ENCODE results near the gene BNIP5.
A peak's percentile ranks its signal among the peaks of the same experiment; 100 is the strongest.
"Not testable (repeated sequence)": the region's sequence is repeated elsewhere in the genome, so short reads cannot be mapped to it uniquely, and the experiment has no call there.

Gene BNIP5

DNA sequence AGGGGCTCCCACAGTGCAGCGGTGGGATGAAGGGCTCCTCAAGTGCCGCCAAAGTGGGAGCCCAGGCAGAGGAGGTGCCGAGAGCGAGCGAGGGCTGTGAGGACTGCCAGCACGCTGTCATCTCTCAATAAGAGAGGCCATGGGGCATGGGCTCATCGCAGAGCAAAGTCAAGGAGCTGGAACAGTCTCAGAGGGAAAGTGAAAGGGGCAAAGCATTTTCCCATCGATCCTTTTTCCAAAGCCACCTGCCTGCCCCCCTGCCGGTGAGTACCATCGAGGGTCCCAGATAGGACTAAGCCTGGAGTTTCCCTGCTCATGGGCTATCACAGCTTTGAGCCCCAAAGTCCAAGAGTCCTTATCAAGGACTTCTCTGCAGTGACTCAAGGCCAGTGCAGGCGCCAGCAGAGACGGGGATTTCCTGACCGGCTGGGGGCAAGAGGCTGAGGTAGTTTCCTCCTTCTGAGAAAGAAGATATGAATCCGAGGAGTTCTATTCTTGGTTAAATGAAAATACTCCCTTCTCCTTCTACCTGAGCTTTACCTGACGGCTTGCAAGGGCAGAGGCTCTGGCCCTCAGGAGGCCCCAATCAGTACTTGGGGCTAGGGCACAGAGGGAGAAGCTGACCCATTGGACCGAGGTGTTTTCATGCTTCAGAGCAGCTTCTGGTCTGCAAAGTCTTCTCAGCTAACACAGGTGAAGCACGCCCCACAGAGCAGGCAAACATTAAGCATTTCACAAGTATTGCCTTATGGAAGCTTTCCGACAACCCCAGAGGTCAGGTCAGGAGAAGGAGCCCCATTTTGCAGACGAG lies 28.2 kb upstream of the BNIP5 start:
- DNase-seq (ENCODE audit: low read depth, low spot score): no peak

- DNase-seq (ENCODE audit: low read depth, low spot score): not testable (repeated sequence)
These were observed 27.5 kb upstream of the BNIP5 start for GRCh38 chr6:36364061-36364635.

GRCh38 chr6:36363371-36363752 lies 26.7 kb upstream of the BNIP5 start:
- not testable (repeated sequence) for DNase-seq (ENCODE audit: low read depth, low spot score)

DNA sequence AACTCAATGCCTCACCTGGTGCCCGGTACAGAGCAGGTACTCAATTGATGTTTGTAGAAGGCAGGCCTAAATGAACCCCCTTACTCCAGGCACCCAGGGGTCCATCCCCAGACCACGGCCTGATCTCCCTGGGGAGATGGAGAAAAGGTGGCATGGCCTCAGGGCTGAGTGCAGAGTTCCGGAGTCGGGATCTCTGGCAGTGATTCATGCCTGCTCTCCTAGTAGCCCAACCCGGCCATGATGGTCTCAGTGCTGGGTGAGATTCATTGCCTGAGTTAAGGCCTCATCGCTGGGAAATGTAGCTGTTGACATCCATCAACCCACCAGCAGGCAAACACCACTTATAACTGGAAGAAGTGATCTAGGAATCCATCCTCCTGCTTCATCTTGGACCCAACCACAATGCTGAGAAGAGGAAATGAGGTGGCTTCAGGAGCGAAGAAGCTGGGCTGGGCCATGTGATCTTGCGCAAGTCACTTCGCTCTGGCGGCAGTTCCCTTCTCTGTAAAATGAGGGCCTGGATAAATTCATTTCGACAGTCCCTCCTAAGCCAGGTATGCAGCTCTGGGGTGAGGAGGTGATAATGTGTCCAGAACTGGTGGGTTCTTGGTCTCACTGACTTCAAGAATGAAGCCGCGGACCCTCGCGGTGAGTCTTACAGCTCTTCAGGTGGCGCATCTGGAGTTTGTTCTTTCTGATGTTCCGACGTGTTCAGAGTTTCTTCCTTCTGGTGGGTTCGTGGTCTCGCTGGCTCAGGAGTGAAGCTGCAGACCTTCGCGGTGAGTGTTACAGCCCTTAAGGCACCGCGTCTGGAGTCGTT lies 26.1 kb upstream of the BNIP5 start:
- no peak for DNase-seq (ENCODE audit: low read depth, low spot score)

DNA sequence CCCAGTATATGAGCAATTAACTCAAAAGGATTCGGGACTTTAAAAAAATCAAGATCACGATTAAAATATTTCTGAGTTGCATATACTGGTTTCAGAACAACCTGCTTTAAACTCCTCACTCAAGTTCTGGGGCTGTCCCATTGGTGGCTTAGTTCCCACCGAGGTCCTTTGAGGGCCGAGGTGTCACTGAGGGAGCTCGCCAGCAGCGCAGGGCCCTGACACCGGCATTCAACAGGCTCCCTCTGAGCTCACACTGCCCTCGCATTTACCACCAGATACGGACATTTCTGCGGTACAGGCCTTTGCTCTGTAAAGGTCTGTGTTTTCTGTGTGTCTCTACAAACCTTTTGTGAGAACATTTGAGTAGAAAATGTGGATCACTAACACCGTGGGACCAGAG lies 24.4 kb upstream of the BNIP5 start:
- no peak for DNase-seq (ENCODE audit: low read depth, low spot score)

DNA sequence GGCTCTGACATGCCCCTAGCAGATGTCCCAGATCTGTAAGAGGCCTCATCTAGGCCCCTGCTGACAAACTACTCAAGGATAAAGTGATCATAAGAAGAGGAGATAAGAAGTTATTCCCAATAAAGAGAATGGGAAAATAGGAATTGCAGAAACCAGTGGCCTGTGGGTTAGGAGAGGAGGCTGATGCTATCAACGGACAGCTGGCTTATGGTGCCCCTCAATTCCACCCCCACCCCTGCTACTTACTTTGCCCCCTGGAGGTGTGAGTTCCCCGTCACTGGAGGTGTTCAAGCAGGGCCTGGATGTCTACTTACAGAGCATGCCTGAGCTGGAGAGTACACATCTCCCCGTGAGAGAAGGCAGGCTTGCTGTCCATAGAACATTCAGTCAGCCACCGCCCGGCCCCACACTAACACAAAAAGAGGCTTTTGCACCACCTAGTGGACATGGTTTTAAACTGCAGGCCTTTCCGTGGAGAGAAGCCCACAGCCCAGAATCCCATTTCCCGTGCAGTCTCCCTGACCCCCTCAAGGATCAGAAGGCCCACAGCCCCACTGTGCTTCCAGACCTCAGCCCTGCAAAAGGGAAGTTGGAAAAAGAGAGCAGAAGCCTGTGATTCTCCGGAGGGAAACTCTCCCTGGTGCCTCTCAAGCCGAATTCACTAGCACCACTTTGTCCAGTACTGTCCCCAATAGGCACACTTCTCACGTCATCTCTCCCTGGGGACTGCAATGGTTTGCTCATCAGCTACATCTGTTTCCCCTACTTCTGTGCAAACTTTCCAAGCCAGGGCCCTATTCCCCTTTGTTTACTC lies 23.8 kb upstream of the BNIP5 start:
- peak; percentile 39 for DNase-seq (ENCODE audit: low read depth, low spot score)

DNA sequence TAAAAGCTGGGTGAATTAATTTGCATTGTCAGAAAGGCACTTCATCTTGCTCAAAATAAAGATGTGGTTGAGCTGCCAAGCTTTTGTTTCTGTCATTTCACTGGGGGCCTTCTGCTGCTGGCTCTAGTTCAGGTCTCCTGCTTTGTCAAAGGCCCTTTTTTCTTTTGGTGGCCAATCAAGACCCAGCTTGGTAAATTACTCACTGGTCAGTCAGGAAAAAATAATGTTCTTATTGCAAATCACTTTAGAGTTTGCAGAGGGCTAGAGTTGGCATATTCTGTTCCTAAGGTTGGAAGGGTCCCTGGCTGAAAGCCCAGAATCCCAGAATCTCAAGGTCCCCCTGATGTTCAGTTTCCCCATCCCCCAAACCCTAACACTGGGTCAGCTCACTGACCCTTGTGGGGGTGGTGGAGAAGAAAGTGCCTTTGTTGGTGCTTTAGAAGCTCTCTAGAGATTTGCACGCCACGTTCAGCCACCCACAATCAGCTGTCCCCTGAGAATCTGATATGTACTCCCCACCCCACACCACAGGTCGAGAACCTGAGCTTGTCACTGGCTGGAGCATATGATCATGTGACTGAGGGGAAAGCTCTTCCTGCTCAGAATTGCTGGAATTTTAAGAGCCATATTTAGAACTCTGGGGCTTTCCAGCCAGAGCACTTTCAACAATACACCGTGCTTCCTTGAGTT lies 21.7 kb upstream of the BNIP5 start:
- no peak for DNase-seq (ENCODE audit: low read depth, low spot score)

DNA sequence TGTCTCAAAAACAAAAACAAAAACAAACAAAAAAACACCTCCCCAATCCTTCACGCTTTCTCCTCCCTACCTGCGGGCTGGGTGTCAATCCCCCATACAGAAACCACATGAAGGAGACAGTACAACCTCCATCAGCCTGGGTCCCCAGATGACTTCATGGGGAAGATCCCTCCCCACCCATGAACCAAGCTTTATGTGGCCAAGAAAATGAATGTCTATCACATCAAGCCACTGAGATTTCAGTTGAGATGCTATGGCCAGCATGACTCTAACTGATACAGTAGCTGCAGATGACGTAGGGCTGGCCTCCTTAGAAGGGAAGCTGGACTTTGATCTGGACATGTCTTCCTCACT lies 21.2 kb upstream of the BNIP5 start:
- no peak for DNase-seq (ENCODE audit: low read depth, low spot score)

GRCh38 chr6:36355819-36356218 lies 19.1 kb upstream of the BNIP5 start:
- DNase-seq (ENCODE audit: low read depth, low spot score): no peak

DNA sequence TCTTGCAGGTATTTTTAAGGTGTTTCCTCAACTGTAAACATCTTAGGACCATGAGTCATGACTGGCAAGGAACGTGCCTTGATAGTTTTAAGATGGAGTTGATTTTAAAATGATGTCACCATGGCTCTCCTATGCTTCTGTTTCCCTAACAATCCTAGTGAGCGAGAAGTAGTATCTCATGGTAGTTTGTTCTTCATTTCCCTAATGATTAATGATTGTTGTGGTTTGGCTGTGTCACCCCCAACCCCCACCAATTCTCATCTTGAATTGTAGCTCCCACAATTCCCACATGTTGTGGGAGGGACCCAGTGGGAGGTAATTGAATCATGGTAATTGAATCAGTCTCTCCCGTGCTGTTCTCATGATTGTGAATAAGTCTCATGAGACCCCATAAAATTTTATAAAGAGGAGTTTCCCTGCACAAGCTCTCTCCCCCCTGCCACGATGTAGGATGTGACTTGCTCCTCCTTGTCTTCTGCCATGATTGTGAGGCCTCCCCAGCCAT lies 16.8 kb upstream of the BNIP5 start:
- DNase-seq (ENCODE audit: low read depth, low spot score): no peak

DNA sequence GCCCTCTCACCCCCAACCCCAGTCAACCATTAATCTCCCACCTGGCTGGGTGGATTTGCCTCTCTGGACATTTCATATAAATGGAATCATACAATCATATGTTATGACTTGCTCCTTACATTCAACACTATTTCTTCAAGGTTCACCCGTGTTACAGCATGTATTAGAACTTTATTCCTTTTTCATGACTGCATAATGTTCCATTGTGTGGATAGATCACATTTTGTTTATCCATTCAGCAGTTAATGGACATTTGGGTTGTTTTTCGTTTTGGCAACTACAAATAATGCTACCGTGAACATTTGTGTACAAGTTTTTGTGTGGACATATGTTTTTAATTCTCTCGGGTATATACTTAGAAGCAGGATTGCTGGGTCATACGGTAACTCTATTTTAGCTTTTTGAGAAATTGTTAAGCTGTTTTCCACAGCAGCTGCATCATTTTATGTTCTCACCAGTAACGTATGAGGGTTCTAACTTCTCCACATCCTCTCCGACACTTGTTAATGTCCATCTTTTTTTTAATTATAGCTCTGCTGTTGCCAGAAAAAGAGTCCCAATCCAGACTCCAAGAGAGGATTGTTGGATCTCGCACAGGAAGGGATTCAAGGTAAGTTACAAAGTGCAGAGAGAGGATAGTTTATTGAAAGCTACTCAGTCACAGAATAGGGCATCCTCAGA lies 15.9 kb upstream of the BNIP5 start:
- no peak for DNase-seq (ENCODE audit: low read depth, low spot score)

DNA sequence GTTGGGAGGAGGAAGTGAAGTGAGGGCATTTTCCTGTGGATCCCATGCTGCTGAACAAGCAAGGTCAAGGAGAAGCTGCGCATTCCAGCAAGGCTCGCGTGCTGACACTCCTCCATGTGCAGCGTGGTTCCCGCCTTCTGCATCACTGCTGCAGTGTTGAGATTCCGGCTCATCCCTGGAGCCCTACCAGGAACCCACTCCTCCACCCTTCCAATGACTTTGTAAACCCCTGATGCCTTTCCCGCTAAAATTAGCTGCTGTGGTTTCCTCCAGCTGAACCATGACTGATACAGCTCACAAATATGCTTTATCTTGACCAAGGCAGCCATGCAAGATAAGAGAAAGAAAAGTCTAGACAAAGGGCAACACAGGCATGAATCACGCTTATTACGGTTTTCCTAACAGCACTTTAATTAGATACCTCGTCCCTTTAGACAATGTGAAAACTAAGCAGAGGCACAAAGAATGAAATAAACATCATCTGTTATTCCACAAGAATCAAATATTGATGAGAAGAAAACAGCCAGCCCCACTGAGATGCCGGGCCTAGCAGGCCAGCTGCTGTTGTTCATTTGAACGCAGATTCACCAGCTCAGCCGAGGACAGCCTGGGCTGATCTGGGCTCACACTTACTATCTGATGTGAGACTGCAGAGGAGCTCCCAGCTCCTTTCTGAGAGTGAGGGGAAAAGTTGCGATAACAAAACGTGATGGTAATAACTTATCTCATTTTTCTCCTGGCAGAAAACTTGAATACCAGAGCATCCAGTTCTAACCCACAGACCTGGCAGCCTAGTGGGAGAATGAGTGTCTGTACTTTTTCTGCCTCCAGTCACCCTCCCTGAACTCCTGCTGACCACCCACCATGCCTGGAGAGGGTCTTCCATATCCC lies 14.2 kb upstream of the BNIP5 start:
- DNase-seq (ENCODE audit: low read depth, low spot score): peak; percentile 82

- no peak for DNase-seq (ENCODE audit: low read depth, low spot score)
These were observed 13.4 kb upstream of the BNIP5 start for GRCh38 chr6:36350082-36350481.

- no peak for DNase-seq (ENCODE audit: low read depth, low spot score)
These were observed 12.6 kb upstream of the BNIP5 start for GRCh38 chr6:36349240-36349639.

GRCh38 chr6:36347621-36348020 lies 10.9 kb upstream of the BNIP5 start:
- DNase-seq (ENCODE audit: low read depth, low spot score): no peak

- no peak for DNase-seq (ENCODE audit: low read depth, low spot score)
These were observed 10.0 kb upstream of the BNIP5 start for GRCh38 chr6:36346486-36347273.

GRCh38 chr6:36345681-36346466 lies 9.2 kb upstream of the BNIP5 start:
- no peak for DNase-seq (ENCODE audit: low read depth, low spot score)
